ENCODE measurements around the gene EXOC3L1.

GRCh38 chr16:67150047-67150832 is 39.7 kb downstream of the EXOC3L1 start:
- TF ChIP-seq ZNF146 (tag by site-specific recombination; IDR thresholded peaks at IDR 0.05) = no peak
- TF ChIP-seq ZNF157 (tag by site-specific recombination; IDR thresholded peaks at IDR 0.05) = no peak
- no peak for TF ChIP-seq ZBTB21 (tag by site-specific recombination; IDR thresholded peaks at IDR 0.05)
- no peak for TF ChIP-seq REPIN1 (tag by site-specific recombination; IDR thresholded peaks at IDR 0.05; ENCODE audit: low read depth)

All from HEK293 (cell line).